HepG2 (cell line): Measurements from ENCODE around the gene CERT1. TPM values are rescaled to one million over a fixed set of nuclear protein-coding genes. Genes with fewer than 3 reads are reported as not detected.

Experiments used
- ATAC-seq: fragments of 200-7000 bp; cut with Tn5 transposase; 3 replicates; pipeline ENCODE4 v1.9.1; 2020; ENCODE audit warnings: mild to moderate bottlenecking, moderate library complexity
- BruUV-seq: library from RNA; stranded (reverse); fragments of 400-500 nt; replicated peaks from 2 replicates; lab custom pipeline; 2021; lab: Mats Ljungman, UMichigan
- CTCF ChIA-PET: fragments of 300-600 bp; formaldehyde crosslinking; extraction: SDS; loops from one replicate; lab custom pipeline; 2021; ENCODE audit warnings: low total read pairs, inconsistent platforms, low intra/inter-chr PET ratio; lab: Yijun Ruan, JAX
- POLR2A ChIA-PET: fragments of 350-600 bp; sonication (Branson Sonifier 250); formaldehyde crosslinking; loops from one replicate; lab custom pipeline; 2020; ENCODE audit warnings: antibody characterized with exemption, inconsistent platforms; lab: Yijun Ruan, JAX
- DNase-seq: peaks from one replicate; pipeline ENCODE4 v3.0.0-alpha.2; 2015; ENCODE audit warnings: low spot score
- FAIRE-seq: peaks from 3 replicates; lab custom pipeline; 2011; peaks lifted over from hg19 to GRCh38; lab: Jason Lieb, UNC
- H2AFZ ChIP-seq: one replicate; pipeline ENCODE4 v1.6.1; 2011; ENCODE audit warnings: low read length, inconsistent platforms
- H3K27ac ChIP-seq: fragments of 300-600 bp; 3 replicates; pipeline ENCODE4 v1.8.0; 2011; ENCODE audit warnings: mixed run types, mild to moderate bottlenecking, mixed read lengths, low read length, inconsistent platforms; ENCODE audit not compliant: insufficient read depth; ENCODE audit errors: extremely low read length
- H3K27me3 ChIP-seq, 2 experiments: fragments of 200-600 bp in 1 of 2; 2 replicates in 1 of 2; 3 replicates in 1 of 2; pipeline versions ENCODE4 v1.6.0 to v1.8.0; 2011; ENCODE audit warnings: low read length in 2 of 2, mild to moderate bottlenecking in 2 of 2, moderate library complexity in 2 of 2, inconsistent platforms in 1 of 2; ENCODE audit not compliant: insufficient read depth in 2 of 2, control insufficient read depth in 1 of 2
- H3K36me3 ChIP-seq, 2 experiments: fragments of 200-600 bp in 1 of 2; replicated peaks in 1 of 2; 2 replicates in 1 of 2; 3 replicates in 1 of 2; pipeline versions ENCODE4 v1.5.1 to v1.8.0; 2011; ENCODE audit warnings: low read length in 2 of 2, inconsistent platforms in 1 of 2; ENCODE audit not compliant: insufficient read depth in 2 of 2, control insufficient read depth in 1 of 2
- H3K4me1 ChIP-seq: 2 replicates; pipeline ENCODE4 v1.5.1; 2012; ENCODE audit warnings: low read length, inconsistent platforms; ENCODE audit not compliant: insufficient read depth
- H3K4me2 ChIP-seq: 2 replicates; pipeline ENCODE4 v1.6.0; 2011; ENCODE audit warnings: low read depth, low read length, inconsistent platforms
- H3K4me3 ChIP-seq, 3 experiments: fragments of 200-600 bp in 1 of 3; sonication (generic), shearing (Covaris generic) in 1 of 3; replicated peaks in 1 of 3; 2 replicates each; pipeline ENCODE4 v1.5.1; 2011 to 2016; ENCODE audit warnings: low read length in 3 of 3, inconsistent platforms in 2 of 3, low read depth in 2 of 3, mild to moderate bottlenecking in 2 of 3, control low read depth in 1 of 3, mixed read lengths in 1 of 3; ENCODE audit not compliant: insufficient read depth in 1 of 3
- H3K79me2 ChIP-seq: one replicate; pipeline ENCODE4 v1.6.1; 2011; ENCODE audit warnings: low read length, inconsistent platforms; ENCODE audit not compliant: insufficient read depth
- H3K9ac ChIP-seq: 2 replicates; pipeline ENCODE4 v1.6.0; 2011; ENCODE audit warnings: mild to moderate bottlenecking, low read depth, low read length, inconsistent platforms; ENCODE audit not compliant: insufficient read depth
- H3K9me3 ChIP-seq: 2 replicates; pipeline ENCODE4 v1.5.1; 2012; ENCODE audit warnings: mild to moderate bottlenecking, low read length
- H4K20me1 ChIP-seq: 2 replicates; pipeline ENCODE4 v1.6.0; 2011; ENCODE audit warnings: inconsistent platforms, mild to moderate bottlenecking, low read length, moderate library complexity; ENCODE audit not compliant: insufficient read depth
- CBX5 ChIP-seq: sonication (generic); formaldehyde crosslinking; IDR thresholded peaks from 2 replicates; pipeline ENCODE4 v1.4.0; 2020; ENCODE audit warnings: missing genetic modification reagents, borderline replicate concordance
- DNMT3B ChIP-seq: conservative IDR thresholded peaks from 2 replicates; pipeline ENCODE4 v1.6.1; 2016; ENCODE audit warnings: missing biosample characterization, control low read depth
- GPN1 ChIP-seq: sonication (generic); formaldehyde crosslinking; IDR thresholded peaks from 2 replicates; pipeline ENCODE4 v1.5.1; 2020; ENCODE audit warnings: missing genetic modification reagents, borderline replicate concordance
- KLF12 ChIP-seq: sonication (generic); formaldehyde crosslinking; IDR thresholded peaks from 2 replicates; pipeline ENCODE4 v1.4.0; 2020; ENCODE audit warnings: missing genetic modification reagents, borderline replicate concordance
- NFE2L1 ChIP-seq: sonication (generic); formaldehyde crosslinking; IDR thresholded peaks from 2 replicates; pipeline ENCODE4 v1.4.0; 2020; ENCODE audit warnings: missing genetic modification reagents, mild to moderate bottlenecking, borderline replicate concordance
- ONECUT2 ChIP-seq: sonication (generic); formaldehyde crosslinking; IDR thresholded peaks from 2 replicates; pipeline ENCODE4 v1.4.0; 2020; ENCODE audit warnings: missing genetic modification reagents
- THYN1 ChIP-seq: sonication (generic); formaldehyde crosslinking; IDR thresholded peaks from 2 replicates; pipeline ENCODE4 v1.8.1; 2023; ENCODE audit warnings: low read depth, mild to moderate bottlenecking, moderate library complexity, missing genetic modification reagents, borderline replicate concordance
- TSC22D2 ChIP-seq: sonication (generic); formaldehyde crosslinking; IDR thresholded peaks from 2 replicates; pipeline ENCODE4 v1.5.1; 2020; ENCODE audit warnings: missing genetic modification reagents, mild to moderate bottlenecking, borderline replicate concordance
- ZSCAN9 ChIP-seq: IDR thresholded peaks from 2 replicates; pipeline ENCODE4 v1.6.1; 2016; ENCODE audit warnings: borderline replicate concordance
- WGBS: methylation state at CpG from one replicate; pipeline ENCODE4 v1.1.6; 2017; ENCODE audit warnings: low lambda C conversion rate; 5-methylcytosine and 5-hydroxymethylcytosine counted together
- in situ Hi-C: cut with HindIII; loops from 2 replicates; pipeline ENCODE4 v1.10.0; 2017; ENCODE audit warnings: low pct_unique_long_range_greater_than_20kb; ENCODE audit not compliant: extremely low pct_ligation_motif_present
- intact Hi-C: fragments of 100-400 bp; cut with micrococcal nuclease; formaldehyde crosslinking; loops from one replicate; pipeline ENCODE4 v1.10.0; 2022; ENCODE audit not compliant: unreplicated experiment
- polyA plus RNA-seq, 8 experiments: library from polyadenylated mRNA; depleted of rRNA in 3 of 8; stranded (reverse) in 7 of 8; unstranded in 1 of 8; fragments of >200 nt; fragmentation: Illumina TruSeq in 4 of 8; extraction: Trizol in 4 of 8; gene quantifications; 2 replicates each; pipeline versions ENCODE4 v1.2.1 to v1.2.3, GENCODE V29; 2011 to 2016; ENCODE audit warnings: low read depth in 4 of 8, missing spikeins in 1 of 8, mixed read lengths in 1 of 8; ENCODE audit not compliant: insufficient read depth in 1 of 8
- total RNA-seq, 5 experiments: library from RNA; depleted of rRNA; stranded (reverse); fragments of >200 nt; fragmentation: Illumina TruSeq; extraction: Trizol; gene quantifications; 2 replicates each; pipeline ENCODE4 v1.2.3, GENCODE V29; 2016; ENCODE audit warnings: low read depth in 1 of 5
- TF ChIP-seq, protein P1 (sequence below): sonication (generic); formaldehyde crosslinking; IDR thresholded peaks from 2 replicates; pipeline ENCODE4 v1.5.0; 2020; ENCODE audit warnings: missing genetic modification reagents, mild to moderate bottlenecking, borderline replicate concordance
- TF ChIP-seq, protein P2 (sequence below): sonication (generic); formaldehyde crosslinking; IDR thresholded peaks from 2 replicates; pipeline ENCODE4 v1.9.0; 2021; ENCODE audit warnings: missing genetic modification reagents, borderline replicate concordance
- TF ChIP-seq, protein P3 (sequence below): sonication (generic); formaldehyde crosslinking; IDR thresholded peaks from 2 replicates; pipeline ENCODE4 v1.4.0; 2020; ENCODE audit warnings: mild to moderate bottlenecking, missing genetic modification reagents
- TF ChIP-seq, protein P4 (sequence below): sonication (generic); formaldehyde crosslinking; IDR thresholded peaks from 2 replicates; pipeline ENCODE4 v1.5.1; 2020; ENCODE audit warnings: mild to moderate bottlenecking, missing genetic modification reagents, moderate library complexity
- TF ChIP-seq, protein P5 (sequence below): IDR thresholded peaks from 2 replicates; pipeline ENCODE4 v1.6.1; 2016; ENCODE audit warnings: low read depth, control low read depth

Gene CERT1
- total and polyA plus RNA-seq, 2 of the 13 experiments (the other 11 are each of a cell fraction or from before 2014, with no cell fraction given) = 8.2 to 12.7 TPM

DNA sequence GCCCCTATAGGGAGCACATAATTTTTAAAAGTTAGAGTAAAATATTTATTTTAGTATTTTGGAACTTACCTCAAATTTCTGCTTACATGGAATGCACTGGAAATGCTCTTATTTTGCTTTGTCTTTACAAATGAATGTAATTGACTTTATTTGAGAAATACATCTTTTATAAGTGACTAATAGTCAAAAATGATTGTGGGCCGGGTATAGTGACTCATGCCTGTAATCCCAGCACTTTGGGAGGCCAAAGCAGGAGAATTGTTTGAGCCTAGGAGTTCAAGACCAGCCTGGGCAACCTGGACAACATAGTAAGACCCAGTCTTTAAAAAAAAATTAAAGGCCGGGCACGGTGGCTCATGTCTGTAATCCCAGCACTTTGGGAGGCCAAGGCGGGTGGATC is 168.6 kb downstream of the CERT1 start:
- Histone ChIP-seq H2AFZ (no peak overlapping the region), H3K4me1 (peaks cover 47% of the 10 kb centered on the region), H3K9me3 (no peaks in the 10 kb centered on the region), H3K27ac (no peak overlapping the region), H3K36me3 (peaks cover 2 to 49% of the 10 kb centered on the region in 2 experiments; a peak in 4 of 5 replicates), H4K20me1 (peaks cover 74% of the 10 kb centered on the region), H3K27me3 (no peaks in the 10 kb centered on the region; a peak in 1 of 5 replicates), H3K79me2 (peaks cover 95% of the 10 kb centered on the region), H3K4me3 (no peak overlapping the region), H3K9ac (no peak overlapping the region), H3K4me2 (peak overlapping the region; percentile 85; the same call in 1 of the 2 replicates)
- in situ Hi-C loops = no loop called here
- CTCF ChIA-PET = no interaction called here
- DNase-seq = no peak
- intact Hi-C loops = no loop called here
- FAIRE-seq = no peak
- POLR2A ChIA-PET = no interaction called here
- no peak for ATAC-seq
- 95% methylated on average over 4 of the region's 4 CpGs for WGBS
- no TSS peak for BruUV-seq
- TF ChIP-seq THYN1 = no peak
- TF ChIP-seq, protein P1, sequence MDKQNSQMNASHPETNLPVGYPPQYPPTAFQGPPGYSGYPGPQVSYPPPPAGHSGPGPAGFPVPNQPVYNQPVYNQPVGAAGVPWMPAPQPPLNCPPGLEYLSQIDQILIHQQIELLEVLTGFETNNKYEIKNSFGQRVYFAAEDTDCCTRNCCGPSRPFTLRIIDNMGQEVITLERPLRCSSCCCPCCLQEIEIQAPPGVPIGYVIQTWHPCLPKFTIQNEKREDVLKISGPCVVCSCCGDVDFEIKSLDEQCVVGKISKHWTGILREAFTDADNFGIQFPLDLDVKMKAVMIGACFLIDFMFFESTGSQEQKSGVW (CRISPR knock-in tag) = no peak
- TF ChIP-seq TSC22D2 (CRISPR knock-in tag) = no peak
- TF ChIP-seq, protein P2, sequence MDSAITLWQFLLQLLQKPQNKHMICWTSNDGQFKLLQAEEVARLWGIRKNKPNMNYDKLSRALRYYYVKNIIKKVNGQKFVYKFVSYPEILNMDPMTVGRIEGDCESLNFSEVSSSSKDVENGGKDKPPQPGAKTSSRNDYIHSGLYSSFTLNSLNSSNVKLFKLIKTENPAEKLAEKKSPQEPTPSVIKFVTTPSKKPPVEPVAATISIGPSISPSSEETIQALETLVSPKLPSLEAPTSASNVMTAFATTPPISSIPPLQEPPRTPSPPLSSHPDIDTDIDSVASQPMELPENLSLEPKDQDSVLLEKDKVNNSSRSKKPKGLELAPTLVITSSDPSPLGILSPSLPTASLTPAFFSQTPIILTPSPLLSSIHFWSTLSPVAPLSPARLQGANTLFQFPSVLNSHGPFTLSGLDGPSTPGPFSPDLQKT (CRISPR knock-in tag) = no peak
- no peak for TF ChIP-seq KLF12 (CRISPR knock-in tag)
- TF ChIP-seq, protein P3, sequence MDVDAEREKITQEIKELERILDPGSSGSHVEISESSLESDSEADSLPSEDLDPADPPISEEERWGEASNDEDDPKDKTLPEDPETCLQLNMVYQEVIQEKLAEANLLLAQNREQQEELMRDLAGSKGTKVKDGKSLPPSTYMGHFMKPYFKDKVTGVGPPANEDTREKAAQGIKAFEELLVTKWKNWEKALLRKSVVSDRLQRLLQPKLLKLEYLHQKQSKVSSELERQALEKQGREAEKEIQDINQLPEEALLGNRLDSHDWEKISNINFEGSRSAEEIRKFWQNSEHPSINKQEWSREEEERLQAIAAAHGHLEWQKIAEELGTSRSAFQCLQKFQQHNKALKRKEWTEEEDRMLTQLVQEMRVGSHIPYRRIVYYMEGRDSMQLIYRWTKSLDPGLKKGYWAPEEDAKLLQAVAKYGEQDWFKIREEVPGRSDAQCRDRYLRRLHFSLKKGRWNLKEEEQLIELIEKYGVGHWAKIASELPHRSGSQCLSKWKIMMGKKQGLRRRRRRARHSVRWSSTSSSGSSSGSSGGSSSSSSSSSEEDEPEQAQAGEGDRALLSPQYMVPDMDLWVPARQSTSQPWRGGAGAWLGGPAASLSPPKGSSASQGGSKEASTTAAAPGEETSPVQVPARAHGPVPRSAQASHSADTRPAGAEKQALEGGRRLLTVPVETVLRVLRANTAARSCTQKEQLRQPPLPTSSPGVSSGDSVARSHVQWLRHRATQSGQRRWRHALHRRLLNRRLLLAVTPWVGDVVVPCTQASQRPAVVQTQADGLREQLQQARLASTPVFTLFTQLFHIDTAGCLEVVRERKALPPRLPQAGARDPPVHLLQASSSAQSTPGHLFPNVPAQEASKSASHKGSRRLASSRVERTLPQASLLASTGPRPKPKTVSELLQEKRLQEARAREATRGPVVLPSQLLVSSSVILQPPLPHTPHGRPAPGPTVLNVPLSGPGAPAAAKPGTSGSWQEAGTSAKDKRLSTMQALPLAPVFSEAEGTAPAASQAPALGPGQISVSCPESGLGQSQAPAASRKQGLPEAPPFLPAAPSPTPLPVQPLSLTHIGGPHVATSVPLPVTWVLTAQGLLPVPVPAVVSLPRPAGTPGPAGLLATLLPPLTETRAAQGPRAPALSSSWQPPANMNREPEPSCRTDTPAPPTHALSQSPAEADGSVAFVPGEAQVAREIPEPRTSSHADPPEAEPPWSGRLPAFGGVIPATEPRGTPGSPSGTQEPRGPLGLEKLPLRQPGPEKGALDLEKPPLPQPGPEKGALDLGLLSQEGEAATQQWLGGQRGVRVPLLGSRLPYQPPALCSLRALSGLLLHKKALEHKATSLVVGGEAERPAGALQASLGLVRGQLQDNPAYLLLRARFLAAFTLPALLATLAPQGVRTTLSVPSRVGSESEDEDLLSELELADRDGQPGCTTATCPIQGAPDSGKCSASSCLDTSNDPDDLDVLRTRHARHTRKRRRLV = no peak
- no peak for TF ChIP-seq DNMT3B
- no peak for TF ChIP-seq NFE2L1 (CRISPR knock-in tag)
- no peak for TF ChIP-seq CBX5
- TF ChIP-seq, protein P4, sequence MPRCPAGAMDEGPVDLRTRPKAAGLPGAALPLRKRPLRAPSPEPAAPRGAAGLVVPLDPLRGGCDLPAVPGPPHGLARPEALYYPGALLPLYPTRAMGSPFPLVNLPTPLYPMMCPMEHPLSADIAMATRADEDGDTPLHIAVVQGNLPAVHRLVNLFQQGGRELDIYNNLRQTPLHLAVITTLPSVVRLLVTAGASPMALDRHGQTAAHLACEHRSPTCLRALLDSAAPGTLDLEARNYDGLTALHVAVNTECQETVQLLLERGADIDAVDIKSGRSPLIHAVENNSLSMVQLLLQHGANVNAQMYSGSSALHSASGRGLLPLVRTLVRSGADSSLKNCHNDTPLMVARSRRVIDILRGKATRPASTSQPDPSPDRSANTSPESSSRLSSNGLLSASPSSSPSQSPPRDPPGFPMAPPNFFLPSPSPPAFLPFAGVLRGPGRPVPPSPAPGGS (CRISPR knock-in tag) = no peak
- no peak for TF ChIP-seq GPN1 (CRISPR knock-in tag)
- TF ChIP-seq ONECUT2 = no peak
- TF ChIP-seq, protein P5, sequence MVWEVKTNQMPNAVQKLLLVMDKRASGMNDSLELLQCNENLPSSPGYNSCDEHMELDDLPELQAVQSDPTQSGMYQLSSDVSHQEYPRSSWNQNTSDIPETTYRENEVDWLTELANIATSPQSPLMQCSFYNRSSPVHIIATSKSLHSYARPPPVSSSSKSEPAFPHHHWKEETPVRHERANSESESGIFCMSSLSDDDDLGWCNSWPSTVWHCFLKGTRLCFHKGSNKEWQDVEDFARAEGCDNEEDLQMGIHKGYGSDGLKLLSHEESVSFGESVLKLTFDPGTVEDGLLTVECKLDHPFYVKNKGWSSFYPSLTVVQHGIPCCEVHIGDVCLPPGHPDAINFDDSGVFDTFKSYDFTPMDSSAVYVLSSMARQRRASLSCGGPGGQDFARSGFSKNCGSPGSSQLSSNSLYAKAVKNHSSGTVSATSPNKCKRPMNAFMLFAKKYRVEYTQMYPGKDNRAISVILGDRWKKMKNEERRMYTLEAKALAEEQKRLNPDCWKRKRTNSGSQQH (CRISPR knock-in tag) = no peak
- TF ChIP-seq ZSCAN9 (CRISPR knock-in tag) = no peak
